CD4-positive, alpha-beta T cell treated with Interferon alpha-2 for 1 hour (primary cell): Measurements from ENCODE around the gene HSBP1.

Source experiments
- DNase-seq, 2 donors: peaks; one replicate each; pipeline ENCODE4 v3.0.0-alpha.2; 2020 to 2022

Gene HSBP1

DNA sequence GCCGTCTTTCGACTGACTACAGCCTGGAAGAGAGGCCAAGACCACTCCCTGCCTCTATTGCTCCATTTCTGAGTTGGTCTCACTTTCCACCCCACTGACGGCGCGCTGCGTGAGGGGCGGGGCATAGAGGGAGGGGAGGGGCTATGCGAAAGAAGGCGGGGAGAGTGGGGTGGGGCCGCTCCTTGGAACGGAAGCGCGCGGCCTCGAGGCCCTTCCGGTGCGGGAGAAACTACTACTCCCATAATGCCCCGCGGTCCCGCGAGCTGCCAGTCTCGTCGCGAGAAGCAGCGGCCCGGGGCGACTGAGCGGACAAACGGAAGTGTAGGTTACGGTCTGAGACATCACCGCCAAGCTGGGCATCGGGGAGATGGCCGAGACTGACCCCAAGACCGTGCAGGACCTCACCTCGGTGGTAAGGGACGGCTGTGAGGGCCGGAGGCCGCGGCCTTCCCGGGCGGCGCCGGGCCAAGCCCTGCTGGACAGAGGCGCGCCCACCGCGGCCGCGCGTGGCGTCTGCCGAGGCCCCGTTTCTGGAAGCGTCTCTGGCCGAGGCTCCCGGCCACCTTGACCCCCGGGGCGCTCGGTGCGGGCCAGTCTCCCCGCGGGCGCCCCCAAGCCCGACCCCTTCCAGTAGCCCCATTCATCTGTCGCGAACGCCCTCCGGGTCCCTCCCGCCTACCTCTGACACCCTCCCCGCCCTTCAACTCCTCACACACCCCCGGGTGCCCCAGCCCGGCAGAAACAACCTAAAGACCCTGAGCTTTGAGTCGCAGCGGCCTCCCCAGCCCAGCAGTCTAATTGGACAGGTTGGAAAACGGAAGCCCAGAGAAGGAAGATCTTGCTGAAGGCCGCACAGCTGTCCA, at the start of gene HSBP1:
TSS of gene HSBP1 (plus strand) at position 269 of the 863 bp plus-strand sequence. CDS start at position 368, 99 bp downstream.
- DNase-seq: peak; percentile 95

DNA sequence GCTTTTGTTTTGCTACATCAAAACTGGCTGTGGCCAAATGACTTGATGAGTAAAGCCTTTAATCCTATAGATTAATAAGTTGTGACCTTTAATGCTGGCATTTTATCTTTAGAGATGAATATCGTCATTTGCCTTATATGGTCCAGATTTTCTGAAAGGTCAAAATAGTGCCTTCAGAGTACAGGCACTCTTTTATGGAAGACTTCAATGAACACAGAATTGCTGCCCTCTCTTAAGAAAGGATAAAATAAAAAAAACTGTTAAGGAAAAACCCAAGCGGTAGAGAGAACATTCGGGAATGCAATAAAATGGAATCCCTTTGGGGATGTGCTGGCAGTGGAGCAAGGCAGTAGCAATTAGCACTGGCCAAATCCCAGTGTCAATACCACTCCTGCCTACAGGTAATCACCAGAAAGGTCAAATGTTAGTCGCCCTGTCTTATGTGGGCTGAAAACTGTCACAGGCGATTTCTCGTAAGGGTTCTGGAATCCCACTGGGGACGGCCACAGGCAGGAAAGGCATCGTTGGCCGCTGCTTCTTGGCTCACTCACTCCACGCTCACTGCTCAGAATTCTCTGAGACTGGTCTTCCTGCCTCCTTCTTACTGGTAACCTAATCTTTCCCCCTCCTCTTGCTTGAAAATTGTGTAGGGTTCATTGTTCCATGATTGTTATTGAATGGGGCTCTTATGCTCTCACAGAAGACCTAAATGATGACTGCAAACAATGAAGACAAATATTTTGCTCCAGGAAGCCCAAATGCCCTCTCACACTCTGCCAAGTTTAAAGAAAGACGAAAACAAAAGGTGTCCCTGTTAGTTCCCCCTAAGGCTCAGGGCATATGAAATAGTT, 45.4 kb upstream of the HSBP1 start:
- DNase-seq: no peak

DNA sequence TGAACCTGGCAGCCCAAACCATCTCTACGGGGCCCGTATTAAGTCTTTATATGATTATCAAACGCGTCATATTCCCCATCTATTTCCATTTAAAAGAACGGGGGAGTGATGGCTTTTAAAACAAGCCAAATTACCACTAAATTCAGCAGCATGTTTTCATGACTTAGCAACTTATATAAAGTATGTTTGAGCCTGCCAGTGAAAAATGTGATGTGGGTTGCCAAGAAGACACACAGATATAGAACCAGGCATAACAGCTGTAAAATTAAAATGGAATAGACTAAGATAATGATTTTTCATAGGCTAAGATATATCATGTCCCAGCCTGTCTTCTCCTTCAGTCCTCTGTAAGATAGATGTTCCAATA, 44.8 kb upstream of the HSBP1 start:
- no peak for DNase-seq

DNA sequence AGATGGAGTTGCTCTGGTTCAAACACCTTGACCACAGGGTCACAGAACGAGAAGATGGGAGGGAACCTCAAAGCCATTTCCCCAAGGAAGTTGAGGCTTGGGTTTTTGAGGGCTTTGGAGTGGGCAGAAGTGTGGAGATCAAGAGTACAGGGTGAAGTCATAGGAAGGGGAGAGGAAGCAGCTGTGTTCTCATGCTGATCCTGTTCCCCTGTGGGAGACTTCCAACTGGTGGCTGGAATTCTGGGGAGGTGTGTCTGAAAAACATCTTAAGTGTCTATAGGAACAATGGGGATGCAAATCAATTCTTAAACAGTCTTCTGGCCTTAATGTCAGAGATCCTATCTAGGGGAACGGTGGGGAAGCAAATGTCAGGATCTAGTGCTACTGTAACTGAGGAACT, 38.8 kb upstream of the HSBP1 start:
- no peak for DNase-seq

GRCh38 chr16:83769397-83770008, 38.3 kb upstream of the HSBP1 start:
- DNase-seq: peak in 1 of 2 donors; percentile 20

DNA sequence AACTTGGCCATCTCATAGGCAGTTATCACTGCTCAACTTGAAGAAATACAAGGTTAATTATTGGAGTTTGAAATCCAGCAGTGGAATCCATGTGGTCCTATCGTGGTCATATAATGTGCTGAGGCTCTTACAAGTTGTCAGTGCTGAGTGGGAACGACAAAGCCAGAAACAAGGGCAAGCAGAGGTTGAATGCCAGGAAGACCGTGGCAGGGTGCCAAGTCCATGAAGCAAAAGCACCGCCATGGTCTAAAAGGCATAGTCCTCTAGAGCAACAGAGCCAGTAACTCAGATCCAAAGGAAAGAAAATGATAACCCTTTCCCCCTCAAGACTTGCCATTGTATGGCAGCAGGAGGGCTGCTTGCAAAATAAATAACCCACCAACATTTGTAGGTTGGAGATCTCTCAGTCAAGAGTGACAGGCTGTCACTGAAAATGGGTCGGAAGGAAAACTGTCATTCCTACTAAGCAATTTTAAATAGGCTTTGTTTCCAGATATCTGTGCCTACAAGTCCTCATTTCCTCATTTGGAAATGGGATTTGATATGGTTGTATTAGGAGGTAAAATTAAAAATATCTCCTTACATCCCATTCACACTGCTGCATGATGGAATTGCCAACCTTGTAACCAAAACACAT, 36.4 kb upstream of the HSBP1 start:
- DNase-seq: no peak

DNA sequence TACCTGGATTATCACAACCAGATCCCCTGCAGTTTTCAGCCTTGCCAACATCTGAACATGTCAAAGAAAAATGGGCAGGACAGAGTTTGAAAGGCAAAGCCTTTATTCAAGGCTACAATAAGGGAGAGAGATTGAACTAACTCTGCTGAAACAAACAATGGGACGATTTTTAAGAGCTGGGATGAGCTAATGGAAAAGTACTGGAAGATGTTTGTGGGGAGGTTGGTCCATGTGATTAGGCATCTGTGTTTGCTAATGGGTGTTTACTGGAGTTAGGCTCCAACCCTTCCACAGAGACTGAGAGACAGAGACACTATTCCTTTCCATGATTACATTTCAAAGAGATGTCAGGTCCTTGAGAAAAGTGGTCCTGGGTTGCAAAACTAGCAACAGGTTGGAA, 35.0 kb upstream of the HSBP1 start:
- no peak for DNase-seq

DNA sequence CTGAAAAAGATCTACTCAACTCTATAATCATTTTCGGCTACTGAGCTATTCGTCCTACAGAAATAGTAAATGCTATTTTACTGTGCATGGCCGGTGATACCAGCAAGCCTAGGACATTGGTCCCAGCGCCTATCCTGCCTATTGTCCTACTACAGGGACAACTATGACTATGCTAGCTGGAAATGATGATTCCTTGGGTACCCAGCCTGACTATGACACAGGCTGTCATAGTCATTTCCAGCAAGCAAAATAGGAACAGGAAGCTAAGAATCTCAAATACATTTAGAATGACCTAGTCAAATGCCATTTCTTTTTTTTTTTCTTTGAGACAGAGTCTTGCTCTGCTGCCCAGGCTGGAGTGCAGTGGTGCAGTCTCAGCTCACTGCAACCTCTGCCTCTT, 33.7 kb upstream of the HSBP1 start:
- DNase-seq: no peak

GRCh38 chr16:83776944-83777343, 30.8 kb upstream of the HSBP1 start:
- DNase-seq: no peak

DNA sequence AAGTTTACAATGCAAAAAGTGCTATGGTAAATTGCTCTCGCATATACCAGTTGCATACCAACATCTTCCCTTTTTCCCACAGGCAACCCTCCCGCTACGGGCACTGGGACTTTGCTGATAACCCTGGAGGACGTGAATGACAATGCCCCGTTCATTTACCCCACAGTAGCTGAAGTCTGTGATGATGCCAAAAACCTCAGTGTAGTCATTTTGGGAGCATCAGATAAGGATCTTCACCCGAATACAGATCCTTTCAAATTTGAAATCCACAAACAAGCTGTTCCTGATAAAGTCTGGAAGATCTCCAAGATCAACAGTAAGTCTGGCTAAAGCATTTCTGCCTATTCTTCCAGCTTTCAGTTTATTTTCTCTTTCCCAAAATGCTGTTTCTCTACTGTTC, 27.9 kb upstream of the HSBP1 start:
- DNase-seq: no peak

GRCh38 chr16:83785455-83785854, 22.3 kb upstream of the HSBP1 start:
- no peak for DNase-seq

DNA sequence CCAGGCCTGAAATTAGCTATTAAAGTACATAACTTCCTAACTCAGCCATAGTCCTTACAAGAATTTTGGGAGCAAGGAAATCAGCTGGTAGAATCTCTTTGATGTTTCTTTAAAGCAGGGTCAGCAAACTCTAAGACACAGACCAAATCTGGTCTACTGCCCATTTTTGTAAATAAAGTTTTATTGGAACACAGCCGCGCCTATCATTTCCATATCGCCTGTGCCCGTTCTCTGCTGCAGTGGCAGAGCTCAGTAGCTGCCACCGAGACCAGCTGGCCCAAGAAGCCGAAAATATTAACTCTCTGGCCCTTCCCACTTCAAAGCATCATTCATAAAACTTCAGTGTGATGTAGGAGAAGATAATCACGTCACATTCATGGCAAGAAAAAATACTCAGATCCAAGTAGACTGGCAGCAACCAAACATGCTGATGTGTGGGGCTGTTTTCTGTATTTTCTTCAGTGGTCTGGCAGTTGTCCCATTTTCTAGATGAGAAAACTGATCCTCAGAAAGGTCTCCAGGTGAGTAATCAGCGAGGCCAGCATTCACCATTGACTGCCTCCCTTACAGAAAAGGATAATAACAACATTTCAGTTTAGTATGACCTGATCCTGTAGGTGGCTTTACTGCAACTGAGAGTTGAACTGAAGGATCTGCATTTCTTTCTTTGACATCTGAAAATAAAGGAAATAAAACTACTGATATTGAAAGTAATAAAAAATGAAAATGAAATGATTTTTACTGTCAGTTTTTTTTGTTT, 18.0 kb upstream of the HSBP1 start:
- DNase-seq: no peak

- no peak for DNase-seq
Observed at GRCh38 chr16:83791916-83792315, 15.9 kb upstream of the HSBP1 start.

DNA sequence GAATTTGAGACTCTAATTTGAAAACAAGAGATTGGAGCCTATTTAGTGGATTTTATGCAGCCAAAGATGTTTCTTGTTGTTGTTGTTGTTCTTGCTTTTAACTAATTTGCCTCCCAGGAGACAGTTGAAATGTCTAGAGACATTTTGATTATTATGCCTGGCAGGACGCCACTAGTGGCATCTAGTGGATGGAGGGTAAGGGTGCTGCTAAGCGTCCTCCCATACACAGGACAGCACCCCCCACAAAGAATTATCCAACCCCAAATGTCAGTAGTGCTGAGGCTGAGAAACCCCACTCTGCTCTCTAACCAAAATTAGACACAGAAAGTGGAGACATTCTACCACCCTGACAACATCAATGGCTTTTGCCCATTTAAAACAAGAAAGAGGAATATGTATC, 15.4 kb upstream of the HSBP1 start:
- no peak for DNase-seq

DNA sequence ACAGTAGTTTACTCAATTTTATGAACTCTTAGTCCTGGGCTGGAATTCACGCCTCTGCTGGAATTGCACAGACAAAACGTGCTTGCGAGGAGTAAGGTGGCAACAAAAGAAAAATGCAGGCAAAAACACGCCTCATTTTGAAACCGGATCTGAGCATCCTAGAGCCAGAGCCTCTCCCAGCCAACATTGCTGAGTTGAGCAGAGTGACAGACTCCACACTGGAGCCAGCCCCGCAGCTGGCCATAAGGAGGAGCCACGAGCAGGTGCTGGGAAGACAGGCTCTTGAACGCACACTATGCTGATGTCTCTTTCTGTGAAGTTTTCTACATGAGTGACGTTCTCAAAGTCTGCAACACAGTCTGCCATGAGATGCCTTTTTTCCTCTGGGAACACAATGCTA, 14.6 kb upstream of the HSBP1 start:
- no peak for DNase-seq

DNA sequence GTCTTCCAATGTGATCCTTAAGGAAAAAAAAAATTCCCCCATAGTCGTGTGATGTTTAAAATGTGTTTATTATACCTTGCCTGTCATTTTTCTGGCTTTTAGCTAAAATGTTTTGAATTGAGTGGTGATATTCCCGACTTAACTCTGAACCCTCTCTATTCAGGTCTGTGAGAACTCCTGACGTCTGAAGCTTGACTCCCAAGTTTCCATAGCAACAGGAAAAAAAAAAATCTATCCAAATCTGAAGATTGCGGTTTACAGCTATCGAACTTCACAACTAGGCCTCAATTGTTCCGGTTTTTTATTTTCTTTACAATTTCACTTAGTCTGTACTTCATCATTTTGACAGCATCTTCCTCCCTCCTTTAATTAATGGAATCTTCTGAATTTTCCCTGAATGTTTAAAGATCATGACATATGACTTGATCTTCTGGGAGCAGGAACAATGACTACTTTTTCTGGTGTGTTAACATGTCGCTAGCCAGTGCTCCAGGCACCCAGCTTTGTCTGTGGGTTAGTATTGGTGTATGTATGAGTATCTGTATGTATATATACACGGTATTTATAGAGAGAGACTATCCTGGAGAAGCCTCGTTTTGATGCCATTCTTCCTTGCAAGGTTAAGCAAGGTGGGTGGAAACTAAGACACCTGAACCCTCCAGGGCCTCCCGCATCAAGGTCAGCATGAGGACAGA, 12.8 kb upstream of the HSBP1 start:
- no peak for DNase-seq

DNA sequence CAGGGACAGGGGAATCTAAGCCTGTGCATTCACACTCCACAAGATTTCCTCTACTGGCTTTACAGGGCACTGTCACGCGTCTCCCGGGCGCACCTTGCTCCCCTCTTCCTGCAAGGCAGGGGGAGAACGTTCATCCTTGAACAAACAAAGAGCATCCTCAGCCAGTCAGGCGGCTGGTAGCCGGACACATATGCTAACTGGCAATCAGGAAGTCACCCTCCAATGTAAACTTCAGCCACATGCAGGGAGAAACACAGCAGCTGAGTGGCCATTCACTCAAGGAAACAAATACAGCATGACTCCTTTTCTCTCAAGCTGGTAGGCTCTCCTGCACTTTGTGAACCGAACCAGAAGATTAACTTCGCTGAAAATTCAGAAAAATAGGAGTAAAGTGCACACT, 10.8 kb upstream of the HSBP1 start:
- DNase-seq: no peak

GRCh38 chr16:83799336-83799735, 8.4 kb upstream of the HSBP1 start:
- no peak for DNase-seq

GRCh38 chr16:83802135-83802534, 5.6 kb upstream of the HSBP1 start:
- DNase-seq: peak; percentile 5 to 15

- DNase-seq: no peak
Observed at GRCh38 chr16:83802554-83803205, 5.1 kb upstream of the HSBP1 start.

DNA sequence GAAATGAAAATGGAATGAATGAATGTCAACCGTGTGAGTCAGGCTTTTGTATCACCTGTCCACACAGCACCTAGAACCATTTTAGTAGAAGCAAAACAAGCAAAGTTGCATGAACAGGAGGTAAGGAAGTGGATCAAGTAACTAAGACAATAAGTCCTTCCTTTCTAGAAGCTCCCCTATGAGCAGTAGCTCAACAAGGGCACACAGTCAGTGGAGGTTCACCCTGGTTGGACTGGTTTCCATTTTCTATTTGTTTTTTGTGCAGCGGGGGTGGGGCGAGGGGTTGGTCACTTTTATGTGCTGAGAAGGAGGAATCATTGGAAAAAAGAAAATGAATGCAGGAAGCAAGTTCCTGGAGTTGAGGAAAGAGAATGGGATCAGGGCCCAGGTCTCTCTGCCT, 4.0 kb upstream of the HSBP1 start:
- DNase-seq: no peak
